Stimulated activated CD4-positive, alpha-beta T cell treated with anti-CD3 and anti-CD28 coated beads, Interleukin-4, amount 100 ng/mL, for 1 hour (primary cell): ENCODE data around the gene BEGAIN.

ENCODE experiments used
- DNase-seq: peaks from one replicate; pipeline ENCODE4 v3.0.0-alpha.2; 2020

Gene BEGAIN

DNA sequence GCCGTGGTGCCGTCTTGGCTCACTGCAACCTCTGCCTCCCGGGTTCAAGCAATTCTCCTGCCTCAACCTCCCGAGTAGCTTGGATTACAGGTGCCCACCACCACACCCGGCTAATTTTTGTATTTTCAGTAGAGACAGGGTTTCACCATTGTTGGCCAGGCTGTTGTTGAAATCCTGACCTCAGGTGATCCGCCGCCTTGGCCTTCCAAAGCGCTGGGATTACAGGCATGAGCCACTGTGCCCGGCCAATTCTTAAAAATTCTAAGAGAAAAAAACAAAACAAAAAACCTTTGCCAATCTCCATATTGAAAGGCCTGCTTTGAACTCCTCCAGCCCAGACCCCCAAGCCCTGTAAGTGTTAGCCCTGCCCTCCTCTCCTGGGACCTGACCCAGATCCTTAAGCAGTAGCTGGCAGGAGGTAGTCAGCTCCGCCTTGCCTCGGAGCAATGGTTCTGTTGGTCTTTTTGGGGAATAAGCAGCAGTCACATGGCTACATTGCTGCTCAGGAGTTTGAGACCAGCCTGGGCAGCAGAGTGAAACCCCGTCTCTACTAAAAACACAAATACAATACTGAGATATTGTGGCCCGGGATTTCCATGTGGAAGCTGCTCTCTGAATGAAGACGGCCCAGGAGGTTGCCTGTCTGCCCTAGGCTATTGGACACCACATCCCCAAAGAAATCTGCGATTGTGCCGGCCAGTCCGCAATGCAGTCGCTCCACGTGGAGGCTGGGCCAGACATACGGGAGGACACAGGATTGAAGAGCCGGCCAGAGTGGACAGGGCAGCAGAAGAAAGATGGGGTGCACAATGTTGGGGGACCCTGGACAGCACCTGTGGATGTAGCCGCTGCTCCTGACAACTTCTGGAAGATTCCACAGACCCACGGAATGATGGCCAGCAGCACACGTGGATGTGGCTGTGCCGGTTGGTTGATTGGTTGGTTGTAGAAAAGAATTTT, 28.8 kb upstream of the BEGAIN start:
- no peak for DNase-seq

DNA sequence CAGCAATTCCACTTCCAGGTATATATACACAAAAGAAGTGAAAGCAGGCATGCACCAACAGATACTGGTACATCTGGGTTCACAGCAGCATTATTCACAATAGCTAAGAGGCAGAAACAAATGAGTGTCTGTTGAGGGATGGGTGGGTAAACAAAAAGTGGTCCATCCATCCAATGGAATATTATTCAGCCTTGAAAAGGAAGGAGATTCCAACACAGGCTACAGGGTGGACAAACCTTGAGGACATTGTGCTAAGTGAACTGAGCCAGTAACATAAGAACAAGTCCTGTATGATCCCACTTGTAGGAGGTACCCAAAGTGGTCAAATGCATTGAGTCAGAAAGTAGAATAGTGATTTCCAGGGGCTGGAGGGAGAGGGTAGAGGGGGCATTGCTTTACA, 27.6 kb upstream of the BEGAIN start:
- DNase-seq = no peak

DNA sequence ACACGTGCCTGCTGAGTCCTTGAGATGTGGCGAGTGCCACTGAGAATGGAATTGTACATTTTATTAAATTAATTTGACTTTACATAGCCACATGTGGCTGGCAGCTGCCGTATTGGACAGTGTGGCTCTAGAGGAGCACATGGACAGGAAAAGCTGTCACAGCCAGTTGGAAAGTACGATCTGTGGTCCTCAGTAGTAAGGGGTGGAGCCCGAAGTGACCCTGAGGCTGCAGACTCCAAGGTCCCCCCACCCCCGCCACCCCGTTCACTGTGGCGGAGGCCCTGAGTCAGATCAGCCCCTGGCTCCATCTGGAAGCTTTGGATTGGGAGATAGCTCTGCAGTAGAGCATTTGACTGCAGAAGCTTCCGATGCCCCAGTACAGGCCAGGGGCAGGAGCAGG, 25.8 kb upstream of the BEGAIN start:
- no peak for DNase-seq

DNA sequence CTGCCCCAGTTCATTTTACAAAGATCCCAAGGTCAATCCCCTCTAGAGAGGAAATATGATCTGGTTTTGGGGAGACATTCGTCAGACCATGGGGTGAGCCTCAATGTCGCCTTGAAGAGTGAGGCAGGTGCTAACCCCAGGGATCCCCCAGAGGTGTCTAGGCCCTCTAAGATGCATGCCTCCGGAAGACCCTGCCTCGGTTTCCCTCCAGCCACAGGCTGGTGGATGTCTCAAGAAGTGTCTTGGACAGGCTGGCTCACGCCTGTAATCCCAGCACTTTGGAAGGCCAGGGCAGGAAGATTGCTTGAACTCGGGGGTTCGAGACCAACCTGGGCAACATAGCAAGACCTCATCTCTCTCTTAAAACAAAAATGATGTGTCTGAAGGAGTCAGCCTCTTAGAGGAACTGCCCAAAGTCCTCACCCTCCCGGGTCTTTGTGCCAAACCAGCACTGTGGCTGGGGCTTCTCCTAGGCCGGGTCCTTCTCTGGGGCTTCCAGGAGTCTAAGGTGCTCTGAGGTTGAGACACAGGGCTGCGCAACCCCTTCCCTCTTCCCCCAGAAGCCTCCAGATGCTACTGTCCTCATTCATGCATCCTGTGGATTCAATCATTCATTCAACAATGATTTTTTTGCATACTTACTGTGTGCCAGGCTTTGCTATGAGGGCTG, 24.7 kb upstream of the BEGAIN start:
- DNase-seq = no peak

DNA sequence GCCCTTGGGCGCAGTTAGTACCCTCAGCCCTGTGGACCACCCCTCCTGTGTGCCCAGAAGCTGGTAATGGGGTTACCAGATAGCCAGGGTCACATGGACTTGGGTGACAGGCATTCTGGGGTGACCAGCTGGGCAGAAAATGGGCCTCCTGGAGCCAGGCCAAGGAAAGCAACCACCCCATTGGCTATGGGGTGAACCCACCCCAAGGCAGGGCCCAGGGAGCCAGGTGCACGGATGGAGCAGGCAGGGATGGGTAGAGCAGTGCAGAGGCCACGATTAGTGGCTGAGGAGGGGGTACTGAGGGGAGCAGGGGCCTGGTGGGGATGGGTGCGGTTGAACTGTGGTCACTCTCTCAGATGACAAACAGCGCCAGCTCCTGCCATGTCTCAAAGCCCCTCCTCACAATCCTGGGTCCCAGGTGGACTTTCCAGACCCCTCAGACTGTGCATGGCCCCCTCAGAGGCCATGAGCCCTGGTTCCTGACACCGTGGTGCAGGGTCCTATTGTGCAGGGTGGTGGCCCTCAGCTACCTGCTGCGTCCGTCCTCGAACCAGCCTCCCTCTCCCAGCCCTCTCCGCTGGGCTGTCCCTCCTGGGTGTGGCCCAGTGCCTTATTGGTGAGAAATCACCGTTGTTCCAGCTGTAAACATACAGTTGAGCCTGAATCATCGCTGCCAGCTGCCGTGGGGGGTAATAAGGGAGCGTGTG, 23.4 kb upstream of the BEGAIN start:
- no peak for DNase-seq

DNA sequence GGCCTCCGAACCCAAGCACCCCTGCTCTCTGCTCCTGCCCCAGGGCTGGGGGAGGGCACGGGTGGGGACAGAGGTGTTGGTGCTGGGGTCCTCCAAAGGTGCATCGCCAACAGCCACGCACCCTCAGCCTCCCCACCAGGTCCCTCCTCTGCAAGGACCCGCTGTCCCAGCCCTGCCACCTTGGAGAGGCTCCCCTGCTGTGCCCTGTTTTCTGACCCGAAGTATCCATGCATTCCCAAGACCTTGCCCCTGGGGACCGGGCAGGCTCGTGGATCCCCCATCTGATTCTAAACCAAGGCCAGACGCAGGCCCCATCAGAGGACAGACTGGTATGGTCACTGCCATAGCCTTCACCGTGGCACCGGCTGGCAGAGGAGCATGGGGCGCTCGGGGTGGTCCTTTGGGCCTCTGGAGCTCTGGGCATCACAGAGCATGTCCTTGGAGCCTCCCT, 22.7 kb upstream of the BEGAIN start:
- no peak for DNase-seq

DNA sequence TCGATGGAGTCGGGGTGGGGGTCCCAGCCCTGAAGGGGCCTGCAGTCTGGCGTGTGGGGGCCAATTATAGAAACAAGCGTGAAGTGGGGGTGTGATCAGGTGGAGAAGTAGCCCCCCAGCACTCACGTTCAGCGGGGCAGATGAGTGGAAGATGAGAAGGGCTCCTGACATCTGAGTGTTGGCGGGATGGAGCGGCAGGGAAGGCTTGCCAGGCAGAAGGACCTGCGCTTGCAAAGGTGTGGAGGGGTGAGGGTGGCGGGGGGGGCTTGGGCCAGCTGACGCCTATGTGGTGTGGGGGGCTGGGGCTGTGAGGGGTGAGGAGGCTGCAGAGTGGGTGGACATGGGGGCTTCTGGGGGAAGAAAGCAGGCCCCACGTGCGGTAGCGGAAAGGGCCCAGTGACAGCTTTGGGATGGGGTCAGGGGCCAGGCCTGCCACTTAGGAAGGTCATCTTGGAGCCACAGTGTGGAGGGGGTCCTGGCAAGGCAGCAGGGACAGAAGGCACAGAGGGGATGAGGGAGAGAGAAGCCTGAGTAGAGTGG, 22.2 kb upstream of the BEGAIN start:
- DNase-seq = no peak

DNA sequence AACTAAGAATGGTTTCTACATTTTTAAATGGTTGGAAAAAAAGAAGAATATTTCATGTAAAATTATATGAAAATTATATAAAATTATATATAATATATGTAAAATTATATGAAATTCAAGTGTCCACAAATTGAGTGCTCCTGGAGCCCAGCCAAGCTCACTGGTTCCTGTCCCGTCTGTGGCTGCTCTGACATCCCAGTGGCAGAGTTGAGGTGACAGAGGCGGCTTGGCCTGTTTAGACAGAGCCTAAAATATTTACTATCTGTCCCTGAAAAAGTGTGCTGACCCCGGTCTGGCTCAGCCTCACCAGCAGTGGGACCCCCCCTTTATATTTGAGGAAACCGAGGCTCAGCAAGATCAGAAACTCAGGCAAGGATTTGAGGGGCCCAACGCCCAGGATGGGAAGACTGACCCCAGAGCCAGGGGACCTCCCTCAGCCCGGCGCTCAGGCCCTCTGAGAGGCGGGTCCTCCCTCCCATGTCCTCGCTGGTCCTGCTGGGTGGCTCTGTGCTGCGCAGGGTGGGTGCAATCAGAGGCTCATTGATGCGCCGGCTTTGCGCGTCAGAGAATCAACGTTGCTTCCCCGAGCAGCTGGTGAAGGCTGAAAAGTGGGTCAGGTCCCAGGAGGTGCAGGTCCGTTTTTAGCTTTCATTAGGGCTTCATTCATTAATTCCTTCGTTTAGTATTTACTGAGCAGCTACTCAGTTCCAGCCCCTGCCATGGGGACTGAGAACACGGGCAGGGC, 21.5 kb upstream of the BEGAIN start:
- DNase-seq = no peak

DNA sequence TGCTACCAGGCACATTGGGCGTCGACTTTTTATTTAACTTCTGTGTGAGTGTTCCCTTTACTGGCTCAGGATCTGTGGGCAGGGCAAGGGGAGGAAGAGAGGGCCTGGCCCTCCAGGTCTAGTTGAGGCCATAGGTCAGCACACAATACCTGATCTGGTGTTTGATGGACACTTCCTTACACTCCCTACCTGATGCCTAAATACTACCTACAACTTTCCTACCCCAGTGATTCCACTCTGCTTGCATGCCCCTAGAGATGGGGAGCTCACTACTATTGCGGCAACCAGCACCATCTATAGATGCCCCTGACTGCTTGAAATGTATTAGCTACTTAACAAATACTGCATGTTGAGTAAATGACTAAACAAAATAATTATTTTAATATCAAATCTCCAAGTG, 20.8 kb upstream of the BEGAIN start:
- no peak for DNase-seq

DNA sequence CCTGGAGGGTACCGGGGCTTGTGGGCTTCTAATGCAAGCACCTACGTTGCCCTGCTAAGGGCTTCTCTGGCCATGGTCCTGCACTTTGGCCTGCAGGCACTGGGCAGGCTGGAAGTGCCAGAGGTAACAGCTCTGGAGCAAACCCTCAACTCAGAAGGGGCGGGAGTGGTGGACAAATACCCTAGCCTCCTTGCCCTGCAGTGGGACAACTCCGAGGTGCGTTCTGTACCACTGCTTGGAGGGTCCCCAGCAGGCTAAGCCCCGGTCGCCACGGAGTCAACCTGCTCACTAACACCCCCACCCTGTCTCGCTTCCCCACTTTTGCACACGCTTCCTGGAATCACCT, 20.4 kb upstream of the BEGAIN start:
- no peak for DNase-seq

DNA sequence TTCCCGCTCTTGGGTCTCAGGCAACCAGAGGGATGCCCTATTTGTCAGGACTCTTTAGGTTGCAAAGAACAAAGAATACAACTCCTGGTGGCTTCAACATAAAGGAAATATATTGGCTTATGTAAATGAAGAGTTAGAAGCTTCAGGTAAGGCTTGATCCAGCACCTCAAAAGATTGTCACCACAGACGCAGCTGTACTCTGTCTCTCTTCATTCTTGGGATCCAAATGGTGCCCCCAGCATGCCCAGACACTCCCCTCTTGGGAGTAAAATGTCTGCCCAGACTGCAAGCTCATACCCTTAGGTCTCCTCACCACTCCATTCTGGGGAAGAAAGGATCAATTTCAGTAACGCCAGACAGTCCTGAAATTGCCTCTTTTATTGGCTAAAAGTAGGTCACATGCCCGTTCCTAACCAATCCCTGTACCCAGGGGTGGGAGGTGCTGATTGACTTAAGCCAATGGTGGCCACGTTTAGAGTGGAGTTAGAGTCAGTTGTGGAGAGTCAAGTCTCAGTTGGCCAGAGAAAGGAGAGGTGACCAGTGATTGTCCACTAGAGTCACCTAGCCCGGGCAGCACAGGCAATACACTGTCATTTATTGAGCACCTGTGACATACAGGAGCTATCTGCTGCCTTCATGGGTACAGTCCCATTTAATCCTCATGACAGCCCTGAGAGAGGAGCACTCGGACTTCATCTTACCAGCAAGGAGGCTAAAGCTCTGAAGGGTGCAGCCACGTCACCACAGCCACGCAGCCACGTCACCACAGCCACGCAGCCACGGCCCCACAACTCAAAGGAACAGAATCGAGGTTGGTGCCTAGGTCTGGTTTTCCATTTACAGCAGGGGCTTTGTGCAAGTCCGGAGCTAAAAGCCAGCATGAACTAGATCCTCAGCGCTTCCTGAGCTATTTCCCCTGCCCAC, 19.7 kb upstream of the BEGAIN start:
- DNase-seq = no peak

DNA sequence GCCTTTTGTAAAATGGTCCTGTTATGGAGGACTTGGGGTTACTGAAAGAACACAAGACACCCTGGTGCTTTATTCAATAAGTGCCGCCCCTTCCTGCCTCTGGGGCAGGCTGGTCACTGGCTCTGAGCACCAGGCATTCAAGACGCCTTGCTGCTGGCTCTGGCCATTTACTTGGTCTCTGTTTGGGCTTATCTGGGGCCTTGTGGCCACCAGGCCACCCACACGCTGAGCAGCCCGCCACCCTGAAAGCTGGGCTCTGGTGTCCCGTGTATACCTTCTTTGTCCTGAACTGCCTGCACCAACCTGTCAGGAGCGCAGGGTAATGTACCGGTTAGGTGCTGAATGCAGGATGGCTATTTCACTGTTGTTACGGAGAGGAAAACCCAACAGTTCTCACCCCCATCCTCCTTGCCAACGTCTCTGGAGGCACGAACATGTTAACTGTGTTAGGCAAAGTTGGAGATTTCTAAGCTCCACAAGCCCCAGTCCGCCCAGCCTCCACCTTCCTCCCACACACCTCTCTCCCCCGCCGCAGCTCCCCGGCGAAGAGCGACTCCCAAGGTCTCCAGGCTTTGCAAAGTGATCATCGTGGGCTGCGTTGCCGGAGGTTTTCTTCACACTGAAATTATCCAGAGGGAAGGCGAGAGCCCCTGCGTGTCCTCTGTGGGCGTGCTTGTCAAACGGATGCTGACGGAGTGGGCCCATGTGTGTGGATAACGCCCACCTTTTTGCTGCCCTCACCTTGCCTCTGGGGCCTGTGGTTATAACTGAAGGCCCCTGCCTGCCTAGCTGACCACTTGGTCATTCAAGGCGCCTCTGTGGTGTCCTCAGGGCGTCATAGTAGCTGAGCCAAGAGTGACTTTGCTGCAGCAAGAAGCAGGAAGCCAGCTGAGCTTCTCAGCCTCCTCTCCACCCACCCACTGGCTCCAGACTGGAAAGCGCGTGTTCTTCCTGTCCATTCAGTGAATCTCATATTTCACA, 18.8 kb upstream of the BEGAIN start:
- no peak for DNase-seq

DNA sequence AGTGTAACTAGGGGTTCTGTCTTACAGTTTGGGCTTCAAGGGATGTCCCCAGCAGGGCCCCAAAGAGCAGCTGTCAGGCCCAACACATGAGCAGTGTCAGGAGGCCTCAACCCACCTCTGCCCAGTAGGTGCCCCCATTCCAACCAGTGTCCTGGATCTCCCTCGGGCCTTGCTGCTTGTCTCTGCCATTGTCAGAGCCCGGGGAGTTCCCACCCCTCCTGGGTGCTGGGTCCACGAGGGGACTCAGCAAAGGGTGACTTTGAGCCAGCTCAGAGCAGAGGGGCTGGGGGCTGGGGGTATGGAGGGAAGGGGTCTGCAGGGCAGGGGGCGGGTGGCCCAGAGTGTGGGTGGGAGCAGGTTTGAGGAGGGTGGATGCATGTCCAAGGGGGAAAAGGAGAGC, 18.0 kb upstream of the BEGAIN start:
- no peak for DNase-seq

DNA sequence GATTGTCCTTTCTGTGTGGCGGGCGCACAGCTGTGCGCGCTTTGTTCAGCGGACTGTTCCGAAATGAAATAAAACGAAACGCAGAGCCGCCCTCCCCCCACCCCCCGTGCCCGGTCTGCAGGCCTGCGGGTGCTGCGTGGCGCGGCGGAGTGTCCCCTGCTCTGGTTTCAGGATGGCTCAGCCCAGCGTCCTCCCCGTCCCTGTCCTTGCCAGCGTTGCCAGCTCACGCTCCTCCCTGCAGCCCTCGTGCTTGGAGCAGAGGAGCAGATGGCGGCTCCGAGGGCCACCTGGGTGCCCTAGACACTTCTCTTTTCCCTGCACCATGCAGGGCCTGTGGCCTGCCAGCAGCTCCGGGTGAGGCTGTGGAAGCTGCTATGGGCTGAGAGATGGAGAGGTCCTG, 17.5 kb upstream of the BEGAIN start:
- DNase-seq = no peak

DNA sequence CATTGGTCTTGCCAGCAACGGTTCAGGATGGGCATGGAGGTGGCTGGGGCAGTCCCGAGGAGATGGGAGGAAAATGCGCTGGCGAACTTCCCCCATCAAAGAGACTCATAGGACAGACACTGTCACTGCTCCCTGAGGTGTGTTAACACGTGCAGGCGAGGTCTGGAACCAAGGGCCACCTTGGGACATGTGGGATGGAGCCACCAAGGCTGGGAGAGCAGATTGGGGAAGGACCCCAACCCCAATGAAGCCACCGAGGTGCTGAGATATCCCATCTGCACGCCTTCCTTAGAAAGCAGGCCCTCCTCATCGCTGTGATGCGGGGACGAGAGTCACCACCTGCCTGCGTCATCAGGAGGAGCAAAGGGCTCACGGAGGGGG, 16.9 kb upstream of the BEGAIN start:
- DNase-seq = no peak

DNA sequence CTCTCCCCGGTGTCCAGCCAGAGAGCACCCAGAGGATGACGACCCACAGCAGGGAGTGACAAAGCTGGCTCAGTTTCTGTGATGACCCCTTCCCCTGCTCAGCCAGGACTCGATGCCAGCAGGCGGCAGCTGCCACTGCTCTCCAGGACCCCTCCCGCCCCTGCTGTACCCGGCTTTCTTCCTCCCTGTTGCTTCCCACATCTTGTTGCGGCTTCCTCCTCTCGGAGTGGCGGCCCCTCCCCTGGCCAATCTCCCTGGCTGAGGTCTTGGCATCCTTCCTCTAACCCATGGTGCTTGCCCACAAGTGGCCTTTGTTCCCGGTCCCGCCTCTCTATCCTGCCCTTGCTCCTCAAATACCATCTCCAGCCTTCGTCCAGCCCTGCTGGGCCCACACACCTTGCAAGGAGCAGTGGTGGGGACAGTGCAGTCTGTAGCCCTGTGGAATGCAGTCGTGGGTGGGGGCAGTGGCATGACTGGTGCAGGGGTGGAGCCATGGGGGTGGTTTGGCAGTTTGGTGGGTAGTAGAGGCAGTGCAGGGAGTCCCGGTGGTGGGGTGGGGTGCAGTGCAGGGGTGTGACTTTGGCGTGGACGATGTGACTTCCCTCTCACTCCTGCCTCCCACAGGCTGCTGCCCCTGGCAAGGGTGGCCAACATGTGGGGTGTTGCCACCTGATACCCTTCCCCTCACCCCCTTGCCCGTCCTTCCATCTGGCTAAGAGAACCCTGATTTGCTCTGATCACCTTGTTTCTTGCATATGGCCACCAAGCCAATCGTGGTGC, 16.3 kb upstream of the BEGAIN start:
- no peak for DNase-seq

DNA sequence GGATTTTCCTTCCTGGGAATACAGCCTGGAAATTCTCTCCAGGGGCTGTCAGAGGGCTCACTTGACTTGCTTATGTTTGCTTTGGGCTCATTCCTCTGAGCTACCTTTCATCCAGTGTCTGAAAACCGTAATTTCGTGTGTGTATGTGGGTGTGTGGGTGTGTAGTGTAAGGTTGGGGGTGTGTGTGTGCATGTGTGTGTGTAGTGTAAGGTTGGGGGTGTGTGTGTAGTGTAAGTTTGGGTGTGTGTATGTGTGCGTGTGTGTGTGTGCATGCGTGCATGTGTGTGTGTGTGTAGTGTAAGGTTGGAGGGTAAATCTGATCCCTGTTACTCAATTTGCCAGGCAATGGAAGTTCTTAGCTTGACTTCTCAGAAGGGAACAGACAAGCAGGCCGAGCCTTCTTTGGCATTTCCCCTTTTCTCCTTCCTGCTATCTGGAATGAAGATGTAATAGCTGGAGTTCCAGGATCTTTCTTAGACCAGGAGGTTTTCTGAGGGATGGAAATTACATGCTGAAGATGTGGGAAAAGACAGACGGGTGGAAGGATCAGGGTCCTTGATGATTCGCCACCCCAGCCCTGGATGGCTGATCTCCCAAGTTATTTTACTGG, 15.5 kb upstream of the BEGAIN start:
- no peak for DNase-seq

DNA sequence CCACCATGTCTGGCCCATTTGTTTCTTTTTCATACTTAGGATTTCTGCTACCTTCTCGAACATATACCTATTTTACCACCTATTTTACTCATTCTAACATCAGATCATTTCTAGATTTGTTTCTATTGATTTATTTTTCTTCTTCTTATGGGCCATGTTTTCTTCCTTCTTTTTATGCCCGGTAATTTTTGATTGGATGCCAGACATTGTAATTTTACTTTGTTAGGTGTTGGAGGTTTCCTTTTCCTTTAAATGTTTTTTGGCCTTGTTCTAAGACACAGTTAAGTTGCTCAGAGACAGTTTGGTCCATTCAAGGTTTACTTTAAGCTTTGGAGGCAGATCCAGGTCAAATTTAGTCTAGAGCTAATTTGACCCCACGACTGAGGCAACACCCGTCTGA, 14.7 kb upstream of the BEGAIN start:
- DNase-seq = no peak

DNA sequence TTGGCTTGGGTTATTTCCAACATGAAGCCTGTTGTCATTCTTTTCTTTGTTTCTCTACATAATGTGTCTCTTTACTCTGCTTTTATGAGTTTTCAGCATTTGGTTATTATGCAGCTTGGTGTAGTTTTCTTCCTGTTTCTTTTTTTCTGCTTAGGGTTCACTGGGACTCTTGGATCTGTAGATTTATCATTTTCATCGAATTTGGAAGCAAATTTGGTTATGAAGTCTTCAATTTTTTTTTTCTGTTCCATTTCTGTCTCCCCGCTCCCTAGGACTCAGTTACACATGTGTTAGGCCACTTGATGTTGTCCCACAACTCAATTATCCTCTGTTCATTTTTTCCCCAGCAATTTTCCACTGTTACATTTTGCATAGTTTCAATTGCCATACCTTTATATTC, 13.8 kb upstream of the BEGAIN start:
- no peak for DNase-seq
